BE2C (cell line): Measurements from ENCODE around the gene FREY1.

Experiments used
- DNase-seq: peaks from one replicate; pipeline ENCODE4 v3.0.0-alpha.2; 2020
- H3K27me3 ChIP-seq: fragments of 250-450 bp; sonication (Bioruptor Pico); 2 replicates; pipeline ENCODE4 v1.5.1; 2020; ENCODE audit warnings: mild to moderate bottlenecking
- H3K36me3 ChIP-seq: fragments of 250-450 bp; sonication (Bioruptor Pico); 2 replicates; pipeline ENCODE4 v1.5.1; 2020; ENCODE audit warnings: mild to moderate bottlenecking
- H3K4me1 ChIP-seq: fragments of 250-450 bp; sonication (Bioruptor Pico); 2 replicates; pipeline ENCODE4 v1.5.1; 2020
- H3K4me3 ChIP-seq: 2 replicates; pipeline ENCODE4 v1.5.1; 2011; ENCODE audit warnings: low read depth, low read length
- H3K9me3 ChIP-seq: fragments of 250-450 bp; sonication (Bioruptor Pico); 2 replicates; pipeline ENCODE4 v1.5.1; 2020
- CTCF ChIP-seq: IDR thresholded peaks from 2 replicates; pipeline ENCODE4 v1.5.1; 2012; ENCODE audit warnings: mild to moderate bottlenecking, low read depth, low read length

Gene FREY1

GRCh38 chr11:45894555-45895247 is 12.4 kb downstream of the FREY1 start:
- Histone ChIP-seq H3K27me3 (no peaks in the 10 kb centered on the region), H3K4me3 (no peak overlapping the region), H3K36me3 (no peaks in the 10 kb centered on the region), H3K4me1 (peaks cover 27% of the 10 kb centered on the region), H3K9me3 (no peaks in the 10 kb centered on the region)
- no peak for TF ChIP-seq CTCF
- no peak for DNase-seq

GRCh38 chr11:45892856-45893255 is 14.2 kb downstream of the FREY1 start:
- H3K36me3 ChIP-seq: no peaks in the 10 kb centered on the region
- no peaks in the 10 kb centered on the region for H3K9me3 ChIP-seq
- DNase-seq: no peak
- H3K4me1 ChIP-seq: peaks cover 16% of the 10 kb centered on the region
- no peak overlapping the region for H3K4me3 ChIP-seq
- no peaks in the 10 kb centered on the region for H3K27me3 ChIP-seq
- TF ChIP-seq CTCF: no peak

GRCh38 chr11:45890886-45891550 is 16.1 kb downstream of the FREY1 start:
- DNase-seq: no peak
- no peak for TF ChIP-seq CTCF
- peaks cover 3% of the 10 kb centered on the region for H3K4me1 ChIP-seq

GRCh38 chr11:45889966-45890365 is 17.1 kb downstream of the FREY1 start:
- no peak overlapping the region for H3K4me3 ChIP-seq
- DNase-seq: no peak
- no peaks in the 10 kb centered on the region for H3K9me3 ChIP-seq
- 0 out of 2 replicates have a peak, but pooled peaks cover 3% of the 10 kb centered on the region for H3K4me1 ChIP-seq
- no peaks in the 10 kb centered on the region for H3K27me3 ChIP-seq
- no peaks in the 10 kb centered on the region for H3K36me3 ChIP-seq
- no peak for TF ChIP-seq CTCF

More at GRCh38 chr11:45890886-45891550, 16.1 kb downstream of the FREY1 start:
- H3K36me3 ChIP-seq: no peaks in the 10 kb centered on the region
- no peaks in the 10 kb centered on the region for H3K27me3 ChIP-seq
- H3K4me3 ChIP-seq: no peak overlapping the region
- no peaks in the 10 kb centered on the region for H3K9me3 ChIP-seq

- Histone ChIP-seq H3K9me3 (no peaks in the 10 kb centered on the region), H3K4me1 (0 out of 2 replicates have a peak, but pooled peaks cover 3% of the 10 kb centered on the region), H3K4me3 (no peak overlapping the region), H3K27me3 (no peaks in the 10 kb centered on the region), H3K36me3 (no peaks in the 10 kb centered on the region)
- TF ChIP-seq CTCF: no peak
- DNase-seq: no peak
These were observed 17.5 kb downstream of the FREY1 start for GRCh38 chr11:45889555-45889954.

GRCh38 chr11:45887587-45887986 is 19.5 kb downstream of the FREY1 start:
- DNase-seq: no peak
- H3K27me3 ChIP-seq: no peaks in the 10 kb centered on the region
- no peaks in the 10 kb centered on the region for H3K9me3 ChIP-seq
- peaks cover 2% of the 10 kb centered on the region; the same call in 1 of the 2 replicates for H3K36me3 ChIP-seq
- H3K4me1 ChIP-seq: peaks cover 7% of the 10 kb centered on the region
- H3K4me3 ChIP-seq: no peak overlapping the region
- no peak for TF ChIP-seq CTCF
